Stimulated activated naive CD8-positive, alpha-beta T cell treated with anti-CD3 and anti-CD28 coated beads, Interleukin-15, Interleukin-2, amounts not matched to agents 100 ng/mL and 50 ng/mL, for 24 hours (primary cell): ENCODE data around the gene LAMA3.

Source experiments
- H3K27ac Mint-ChIP-seq: one replicate; pipeline ENCODE4 v1.8.0; 2021; ENCODE audit warnings: mild to moderate bottlenecking, mixed read lengths
- H3K27me3 Mint-ChIP-seq: one replicate; pipeline ENCODE4 v1.8.0; 2021; ENCODE audit warnings: mixed read lengths
- H3K36me3 Mint-ChIP-seq: one replicate; pipeline ENCODE4 v1.8.0; 2021; ENCODE audit warnings: low read depth, mixed read lengths
- H3K4me1 Mint-ChIP-seq: one replicate; pipeline ENCODE4 v1.8.0; 2021; ENCODE audit warnings: low read depth, mixed read lengths
- H3K4me3 Mint-ChIP-seq: one replicate; pipeline ENCODE4 v1.8.0; 2021; ENCODE audit warnings: mild to moderate bottlenecking, mixed read lengths
- H3K9me3 Mint-ChIP-seq: one replicate; pipeline ENCODE4 v1.8.0; 2021; ENCODE audit warnings: mixed read lengths

The LAMA3 gene

GRCh38 chr18:23684515-23685197 is 4.6 kb upstream of the LAMA3 start:
- Mint-ChIP-seq H3K4me1 (peaks cover 5% of the 10 kb centered on the region), H3K27me3 (peaks cover 49% of the 10 kb centered on the region), H3K27ac (no peak overlapping the region), H3K9me3 (no peaks in the 10 kb centered on the region), H3K4me3 (no peak overlapping the region), H3K36me3 (no peaks in the 10 kb centered on the region)

GRCh38 chr18:23688528-23688927 is 725 bp upstream of the LAMA3 start:
- H3K4me1 Mint-ChIP-seq, result peaks cover 10% of the 10 kb centered on the region
- H3K36me3 Mint-ChIP-seq, result no peaks in the 10 kb centered on the region
- H3K9me3 Mint-ChIP-seq, result no peaks in the 10 kb centered on the region
- peaks cover 45% of the 10 kb centered on the region for H3K27me3 Mint-ChIP-seq
- no peak overlapping the region for H3K4me3 Mint-ChIP-seq
- H3K27ac Mint-ChIP-seq, result no peak overlapping the region

- Mint-ChIP-seq H3K27me3 (peaks cover 56% of the 10 kb centered on the region), H3K4me3 (peak overlapping the region; percentile 41), H3K27ac (no peak overlapping the region), H3K9me3 (no peaks in the 10 kb centered on the region), H3K36me3 (no peaks in the 10 kb centered on the region), H3K4me1 (peaks cover 10% of the 10 kb centered on the region)
Measured at GRCh38 chr18:23689616-23690504, 607 bp downstream of the LAMA3 start.

GRCh38 chr18:23690505-23691068 is 1.3 kb downstream of the LAMA3 start:
- H3K9me3 Mint-ChIP-seq, result no peaks in the 10 kb centered on the region
- peaks cover 52% of the 10 kb centered on the region for H3K27me3 Mint-ChIP-seq
- H3K4me1 Mint-ChIP-seq, result peaks cover 10% of the 10 kb centered on the region
- H3K27ac Mint-ChIP-seq, result no peak overlapping the region
- H3K36me3 Mint-ChIP-seq, result no peaks in the 10 kb centered on the region
- peak overlapping the region; percentile 41 for H3K4me3 Mint-ChIP-seq

- Mint-ChIP-seq H3K27ac (no peak overlapping the region), H3K4me1 (peaks cover 7% of the 10 kb centered on the region), H3K9me3 (no peaks in the 10 kb centered on the region), H3K4me3 (no peak overlapping the region), H3K27me3 (peaks cover 32% of the 10 kb centered on the region), H3K36me3 (no peaks in the 10 kb centered on the region)
Measured at GRCh38 chr18:23693846-23694245, 4.6 kb downstream of the LAMA3 start.

- H3K9me3 Mint-ChIP-seq, result no peaks in the 10 kb centered on the region
- no peak overlapping the region for H3K27ac Mint-ChIP-seq
- peaks cover 4% of the 10 kb centered on the region for H3K4me1 Mint-ChIP-seq
- no peaks in the 10 kb centered on the region for H3K36me3 Mint-ChIP-seq
- H3K27me3 Mint-ChIP-seq, result peaks cover 29% of the 10 kb centered on the region
- H3K4me3 Mint-ChIP-seq, result no peak overlapping the region
Measured at GRCh38 chr18:23694637-23695430, 5.6 kb downstream of the LAMA3 start.

GRCh38 chr18:23701017-23701416 is 11.8 kb downstream of the LAMA3 start:
- H3K27me3 Mint-ChIP-seq, result peaks cover 34% of the 10 kb centered on the region
- no peak overlapping the region for H3K4me3 Mint-ChIP-seq
- H3K27ac Mint-ChIP-seq, result no peak overlapping the region
- no peaks in the 10 kb centered on the region for H3K36me3 Mint-ChIP-seq
- H3K4me1 Mint-ChIP-seq, result no peaks in the 10 kb centered on the region
- no peaks in the 10 kb centered on the region for H3K9me3 Mint-ChIP-seq

GRCh38 chr18:23701544-23702064 is 12.4 kb downstream of the LAMA3 start:
- Mint-ChIP-seq H3K27ac (no peak overlapping the region), H3K36me3 (no peaks in the 10 kb centered on the region), H3K27me3 (peaks cover 34% of the 10 kb centered on the region), H3K4me3 (no peak overlapping the region), H3K4me1 (no peaks in the 10 kb centered on the region), H3K9me3 (no peaks in the 10 kb centered on the region)

- Mint-ChIP-seq H3K27ac (no peak overlapping the region), H3K9me3 (no peaks in the 10 kb centered on the region), H3K36me3 (no peaks in the 10 kb centered on the region), H3K4me1 (no peaks in the 10 kb centered on the region), H3K27me3 (peaks cover 34% of the 10 kb centered on the region), H3K4me3 (no peak overlapping the region)
Measured at GRCh38 chr18:23702606-23703005, 13.4 kb downstream of the LAMA3 start.

GRCh38 chr18:23703057-23703986 is 14.1 kb downstream of the LAMA3 start:
- Mint-ChIP-seq H3K36me3 (no peaks in the 10 kb centered on the region), H3K4me3 (no peak overlapping the region), H3K27me3 (peaks cover 37% of the 10 kb centered on the region), H3K9me3 (no peaks in the 10 kb centered on the region), H3K27ac (no peak overlapping the region), H3K4me1 (no peaks in the 10 kb centered on the region)

- H3K4me3 Mint-ChIP-seq, result no peak overlapping the region
- no peaks in the 10 kb centered on the region for H3K36me3 Mint-ChIP-seq
- no peaks in the 10 kb centered on the region for H3K4me1 Mint-ChIP-seq
- H3K27ac Mint-ChIP-seq, result no peak overlapping the region
- peaks cover 31% of the 10 kb centered on the region for H3K27me3 Mint-ChIP-seq
- H3K9me3 Mint-ChIP-seq, result no peaks in the 10 kb centered on the region
Measured at GRCh38 chr18:23703987-23704384, 14.7 kb downstream of the LAMA3 start.

GRCh38 chr18:23704806-23705205 is 15.6 kb downstream of the LAMA3 start:
- peaks cover 31% of the 10 kb centered on the region for H3K27me3 Mint-ChIP-seq
- no peaks in the 10 kb centered on the region for H3K4me1 Mint-ChIP-seq
- H3K27ac Mint-ChIP-seq, result no peak overlapping the region
- no peaks in the 10 kb centered on the region for H3K36me3 Mint-ChIP-seq
- H3K9me3 Mint-ChIP-seq, result no peaks in the 10 kb centered on the region
- H3K4me3 Mint-ChIP-seq, result no peak overlapping the region

- Mint-ChIP-seq H3K27me3 (peaks cover 23% of the 10 kb centered on the region), H3K27ac (no peak overlapping the region), H3K36me3 (no peaks in the 10 kb centered on the region), H3K4me1 (no peaks in the 10 kb centered on the region), H3K4me3 (no peak overlapping the region), H3K9me3 (no peaks in the 10 kb centered on the region)
Measured at GRCh38 chr18:23706971-23707640, 17.9 kb downstream of the LAMA3 start.
